ENCODE results near the gene H3-3A.
A peak's percentile ranks its signal among the peaks of the same experiment; 100 is the strongest.

Gene H3-3A

GRCh38 chr1:226052061-226052460 is 10.5 kb upstream of the H3-3A start:
- no peak for DNase-seq (ENCODE audit: low read depth in 2 of 2, low spot score in 1 of 2)

DNA sequence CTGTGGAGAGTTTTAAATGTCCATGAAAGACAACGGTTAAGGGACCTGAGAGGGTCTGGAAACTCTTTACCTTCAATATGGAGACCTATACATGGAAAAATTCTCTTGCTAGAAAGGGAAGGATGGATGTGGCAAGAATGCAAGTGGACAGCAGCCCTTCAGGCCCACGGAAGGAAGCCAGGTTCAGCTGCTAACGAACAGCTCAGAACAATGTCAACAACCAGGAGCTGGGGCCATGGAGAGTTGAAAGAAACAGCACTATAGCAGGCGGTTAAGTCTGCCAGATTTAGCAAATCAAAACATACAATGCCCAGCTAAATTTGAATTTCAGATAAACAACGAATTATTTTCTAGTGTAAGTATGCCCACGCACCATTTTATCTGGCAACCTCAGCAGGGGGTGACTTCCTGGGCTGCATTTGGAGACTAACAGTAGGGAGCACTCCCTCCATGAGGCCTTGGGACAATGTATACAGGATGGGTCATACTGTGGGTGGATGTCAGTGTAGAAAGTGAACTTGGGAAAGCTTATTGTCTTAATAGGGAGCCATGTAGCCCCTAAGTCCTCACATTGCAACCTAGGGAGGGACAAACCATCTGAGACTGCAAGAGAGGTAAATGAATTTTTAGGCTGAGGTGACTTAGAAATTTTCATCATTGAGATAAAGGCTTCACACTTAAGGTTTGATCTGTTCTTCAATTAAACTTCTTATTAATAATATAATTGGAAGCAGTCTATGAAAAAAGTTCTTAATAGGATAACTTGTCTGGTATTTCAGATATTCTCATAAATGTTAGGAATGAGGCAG is 7.8 kb upstream of the H3-3A start:
- no peak for DNase-seq (ENCODE audit: low read depth in 2 of 2, low spot score in 1 of 2)

DNA sequence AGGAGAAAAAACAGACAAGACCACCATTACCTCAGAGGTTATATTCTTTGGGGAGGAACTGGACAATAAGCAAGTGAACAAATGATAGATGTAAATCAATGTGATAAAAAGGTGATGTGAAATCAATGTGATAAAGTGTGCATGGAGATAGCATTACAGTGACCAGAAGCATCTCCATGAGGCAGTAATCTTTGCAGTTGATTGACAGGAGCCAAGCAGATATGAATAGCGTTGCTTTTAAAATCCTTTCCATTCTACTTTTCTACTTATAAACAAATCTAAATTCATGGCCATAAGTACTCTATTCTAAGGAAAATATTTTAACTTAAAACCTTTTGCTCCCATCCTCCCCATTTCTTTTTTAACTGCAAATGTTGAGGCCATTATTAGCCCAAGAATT is 2.8 kb upstream of the H3-3A start:
- DNase-seq (ENCODE audit: low read depth in 2 of 2, low spot score in 1 of 2) = no peak

DNA sequence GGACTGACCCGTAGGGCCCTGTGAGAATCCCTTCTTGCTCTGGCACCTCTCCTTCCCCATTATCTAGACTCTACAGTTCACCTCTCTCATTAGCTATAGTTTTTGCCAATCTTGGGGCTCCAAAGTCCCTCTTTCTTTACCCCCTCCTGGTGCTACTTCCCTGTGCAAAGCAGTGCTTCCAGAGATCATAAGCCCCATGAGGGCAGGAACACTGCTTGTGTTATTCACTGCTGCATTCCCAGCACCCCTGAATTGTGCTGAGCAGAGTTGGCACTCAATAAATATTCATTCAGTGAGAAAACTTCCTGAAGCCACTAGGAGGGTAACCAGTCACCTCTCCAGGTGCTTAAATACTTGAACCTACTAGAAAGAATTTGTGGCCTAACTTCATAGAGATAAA is 2.1 kb upstream of the H3-3A start:
- DNase-seq (ENCODE audit: low read depth in 2 of 2, low spot score in 1 of 2) = no peak

DNA sequence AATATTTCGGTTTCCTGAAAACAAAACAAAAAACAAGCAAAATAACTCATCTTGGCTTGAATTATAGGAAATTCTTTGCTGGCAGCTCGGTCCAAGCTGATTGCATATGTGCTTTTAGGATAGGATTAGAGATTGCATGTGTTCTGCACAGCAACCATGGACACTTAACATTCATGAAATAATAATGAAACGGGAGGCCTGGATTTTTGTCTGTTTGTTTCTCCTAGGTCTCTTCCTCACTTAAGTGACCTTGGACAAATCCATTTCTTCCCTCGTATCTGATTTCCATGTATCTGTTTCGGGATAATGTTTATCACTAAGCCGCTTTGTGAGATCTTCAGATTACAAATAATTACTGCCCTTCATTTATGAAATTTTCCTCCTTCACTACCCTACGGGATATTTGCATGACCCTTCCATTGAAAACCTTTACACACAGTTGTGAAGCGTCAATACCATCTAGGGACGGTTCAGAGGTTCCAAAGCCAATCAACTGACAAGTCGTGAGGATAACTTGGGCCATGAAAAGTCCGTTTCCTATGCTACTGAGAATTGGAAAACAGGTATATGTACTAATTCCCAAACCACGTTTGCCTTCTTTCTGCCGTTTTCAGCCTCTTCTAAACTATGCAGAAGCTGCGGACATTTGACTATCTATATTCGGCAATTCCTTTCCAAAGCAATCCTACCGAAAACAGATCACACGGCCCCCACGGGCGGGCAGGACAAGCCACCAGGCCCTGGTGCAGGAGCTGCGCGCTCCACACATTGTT is 1.3 kb upstream of the H3-3A start:
- no peak for DNase-seq (ENCODE audit: low read depth in 2 of 2, low spot score in 1 of 2)

GRCh38 chr1:226061841-226062557 is 517 bp upstream of the H3-3A start:
- peak in 1 of 2 donors; percentile 21 for DNase-seq (ENCODE audit: low read depth in 2 of 2, low spot score in 1 of 2)

DNA sequence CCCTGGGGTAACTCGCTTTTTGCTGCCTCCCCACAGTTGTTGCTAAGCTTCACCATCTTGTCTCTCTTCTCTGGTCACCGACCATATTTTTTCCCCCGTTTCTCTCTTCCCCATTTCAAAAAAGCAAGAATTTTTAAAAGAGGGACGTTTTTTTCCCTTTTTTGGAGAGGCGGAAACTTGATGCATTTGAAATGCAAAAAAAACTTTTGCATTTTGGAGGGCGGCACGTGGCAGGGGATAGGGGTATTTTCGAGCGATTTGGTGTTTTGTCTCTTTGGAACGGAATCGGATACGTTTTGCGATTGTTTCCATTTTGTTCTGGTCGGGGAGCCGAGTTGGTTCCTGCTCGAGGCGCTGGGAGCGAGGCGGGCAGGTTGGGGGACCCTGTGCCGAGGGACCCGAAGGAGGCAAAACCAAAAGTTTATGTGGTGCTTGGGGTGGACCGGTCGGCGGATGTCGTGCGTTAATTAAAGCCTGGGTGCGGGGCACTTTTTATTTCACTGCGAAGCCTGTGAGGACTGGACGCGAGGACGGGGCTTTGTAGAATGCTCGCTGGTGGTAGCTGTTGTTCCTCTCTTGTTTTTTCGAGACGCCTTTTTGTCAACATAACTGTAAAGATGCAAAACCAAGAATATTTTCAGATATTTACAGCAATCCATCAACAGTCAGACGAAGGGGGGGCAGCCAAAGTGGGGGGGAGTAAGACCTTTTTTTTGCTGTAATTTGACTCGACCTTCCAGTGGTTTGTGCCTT is 884 bp downstream of the H3-3A start:
- DNase-seq (ENCODE audit: low read depth in 2 of 2, low spot score in 1 of 2) = peak; percentile 10 to 21

DNA sequence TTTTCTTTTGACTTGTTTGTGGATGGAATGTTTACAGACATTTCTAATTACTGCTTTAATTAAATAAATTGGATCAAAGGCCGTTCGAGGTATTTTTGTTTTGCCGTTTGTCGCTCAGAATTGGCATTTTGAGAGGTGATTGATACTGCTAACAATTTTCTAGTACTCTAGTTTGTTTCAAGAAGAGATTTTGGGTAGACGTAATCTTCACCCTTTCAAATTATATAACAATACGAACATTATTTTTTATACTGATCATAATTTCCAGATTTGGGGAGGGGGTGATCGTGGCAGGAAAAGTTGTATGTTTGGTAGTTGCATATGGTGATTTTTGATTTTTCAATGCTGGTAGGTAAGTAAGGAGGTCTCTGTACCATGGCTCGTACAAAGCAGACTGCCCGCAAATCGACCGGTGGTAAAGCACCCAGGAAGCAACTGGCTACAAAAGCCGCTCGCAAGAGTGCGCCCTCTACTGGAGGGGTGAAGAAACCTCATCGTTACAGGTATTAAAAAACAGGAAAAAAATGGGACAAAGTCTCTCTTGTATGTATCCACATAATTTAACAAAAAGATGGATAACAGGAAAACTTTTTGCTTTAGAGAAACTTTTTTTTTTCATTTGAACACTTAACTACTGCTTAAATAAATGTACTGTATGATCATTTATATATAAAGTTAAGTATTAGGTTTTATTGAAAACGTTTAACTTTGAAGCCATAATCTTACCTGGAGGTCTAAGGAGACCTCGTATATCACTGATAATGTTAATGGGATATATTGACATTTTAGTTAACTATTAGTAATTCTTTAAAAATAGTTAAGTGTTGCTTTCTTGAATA is 1.7 kb downstream of the H3-3A start:
- no peak for DNase-seq (ENCODE audit: low read depth in 2 of 2, low spot score in 1 of 2)

DNA sequence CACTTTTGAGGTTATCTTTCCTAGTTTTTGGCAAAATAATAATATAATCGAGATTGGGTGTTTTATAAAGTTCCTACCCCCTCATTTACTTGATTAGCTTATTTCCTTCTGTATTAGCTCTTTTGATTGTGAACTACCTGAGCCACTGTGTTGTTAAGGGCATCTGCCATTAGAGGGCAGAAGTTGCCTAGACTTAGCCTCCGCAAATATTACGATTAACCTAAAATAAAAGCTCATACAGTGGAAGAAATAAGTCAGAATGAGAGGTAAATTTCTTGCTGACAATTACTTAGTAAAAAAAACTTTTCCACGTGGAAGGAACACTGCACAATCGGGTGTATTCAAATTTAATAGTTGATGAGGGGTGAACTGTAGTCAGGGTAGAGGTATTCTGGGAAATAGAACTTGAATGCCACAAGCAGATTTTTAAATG is 2.3 kb downstream of the H3-3A start:
- DNase-seq (ENCODE audit: low read depth in 2 of 2, low spot score in 1 of 2) = no peak

DNA sequence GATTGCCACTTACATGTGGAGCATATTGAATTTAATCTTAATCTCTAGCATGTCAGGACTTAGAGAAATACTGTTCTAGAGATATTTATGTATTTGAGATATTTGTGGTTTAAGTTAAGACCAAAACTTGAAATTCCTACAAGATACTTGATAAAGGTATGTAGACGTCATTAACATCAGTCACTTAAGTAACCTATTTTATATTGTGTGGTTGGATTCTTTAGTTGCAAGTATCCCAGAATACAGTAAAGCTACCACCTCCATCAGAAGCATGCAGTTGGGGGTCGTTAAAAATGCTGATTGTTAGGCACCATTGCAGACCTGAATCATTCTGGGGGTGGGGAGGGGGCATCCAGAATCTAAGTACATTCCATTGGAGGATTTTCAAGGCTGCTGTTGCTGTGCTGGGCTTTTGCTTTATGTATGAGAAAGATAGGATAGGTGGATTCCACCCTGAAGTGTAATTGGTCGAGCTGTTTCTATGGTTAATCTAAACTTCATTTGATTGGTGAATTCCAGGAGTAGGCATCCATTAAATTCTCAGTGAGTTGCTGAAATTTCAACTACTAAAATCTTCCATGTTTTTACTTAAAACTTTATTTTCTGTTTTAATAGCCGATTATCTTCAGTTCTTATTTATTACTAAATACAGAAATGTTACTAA is 4.0 kb downstream of the H3-3A start:
- no peak for DNase-seq (ENCODE audit: low read depth in 2 of 2, low spot score in 1 of 2)

DNA sequence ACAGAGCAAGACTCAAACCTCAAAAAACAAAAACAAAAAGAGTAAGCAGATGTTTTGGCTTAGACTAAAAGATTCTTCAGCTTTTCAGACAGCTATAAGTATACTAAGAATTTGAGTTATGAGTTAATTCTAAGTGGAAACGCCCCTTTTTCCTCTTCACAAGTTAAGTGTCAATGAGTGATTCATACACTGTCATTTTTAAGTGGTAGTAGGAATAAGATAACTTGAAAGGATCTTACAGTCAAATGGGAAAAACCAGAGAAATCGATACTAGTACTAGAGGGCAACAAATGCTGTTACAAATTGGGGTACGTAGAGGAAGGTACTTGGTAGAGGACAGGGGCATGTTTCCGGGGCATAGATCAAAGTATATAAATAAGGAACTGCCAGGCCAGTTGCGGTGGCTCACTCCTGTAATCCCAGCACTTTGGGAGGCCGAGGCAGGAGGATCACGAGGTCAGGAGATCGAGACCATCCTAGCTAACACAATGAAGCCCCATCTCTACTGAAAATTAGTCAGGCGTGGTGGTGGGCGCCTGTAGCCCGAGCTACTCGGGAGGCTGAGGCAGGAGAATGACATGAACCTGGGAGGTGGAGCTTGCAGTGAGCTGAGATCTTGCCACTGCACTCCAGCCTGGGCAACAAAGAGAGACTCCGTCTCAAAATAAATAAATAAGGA is 7.4 kb downstream of the H3-3A start:
- no peak for DNase-seq (ENCODE audit: low read depth in 2 of 2, low spot score in 1 of 2)

- no peak for DNase-seq (ENCODE audit: low read depth in 2 of 2, low spot score in 1 of 2)
These were observed 9.8 kb downstream of the H3-3A start for GRCh38 chr1:226072347-226072746.

DNA sequence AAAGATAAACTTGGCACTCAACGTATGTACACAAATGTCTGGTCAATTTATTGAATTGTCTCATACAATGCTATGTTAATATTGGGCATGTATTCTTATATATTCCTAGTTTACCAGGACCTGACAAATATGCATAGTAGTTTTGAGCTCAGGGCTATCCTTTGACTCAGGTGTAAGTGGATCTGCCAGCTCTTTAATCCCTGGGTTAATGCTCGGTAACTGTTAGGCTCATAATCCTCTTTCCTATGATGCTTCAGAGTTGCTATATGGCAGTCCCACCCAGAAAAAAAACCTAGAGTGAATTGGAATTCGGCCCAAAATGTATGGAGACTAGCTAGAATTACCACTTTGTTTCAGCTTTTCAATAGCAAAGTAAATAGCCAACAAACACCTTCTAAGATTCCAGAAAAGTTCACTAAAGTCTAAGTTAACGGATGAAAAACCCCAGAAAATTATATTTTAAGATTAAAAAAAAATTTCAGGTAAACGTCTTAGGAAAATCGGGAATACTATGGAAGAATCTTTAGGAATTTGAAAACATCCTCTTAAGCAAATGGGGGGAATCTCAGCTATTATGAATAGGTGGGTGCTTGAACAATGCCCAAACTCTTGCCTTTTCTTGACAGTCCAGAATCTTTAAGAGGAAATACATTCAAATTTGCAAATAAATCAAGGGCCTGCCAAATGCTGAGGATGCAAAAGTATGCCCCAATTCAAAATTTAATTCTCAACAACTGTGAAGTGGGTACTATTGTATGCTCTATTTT is 10.9 kb downstream of the H3-3A start:
- DNase-seq (ENCODE audit: low read depth in 2 of 2, low spot score in 1 of 2) = no peak

- DNase-seq (ENCODE audit: low read depth in 2 of 2, low spot score in 1 of 2) = no peak
These were observed 11.5 kb downstream of the H3-3A start for GRCh38 chr1:226074046-226074445.

DNA sequence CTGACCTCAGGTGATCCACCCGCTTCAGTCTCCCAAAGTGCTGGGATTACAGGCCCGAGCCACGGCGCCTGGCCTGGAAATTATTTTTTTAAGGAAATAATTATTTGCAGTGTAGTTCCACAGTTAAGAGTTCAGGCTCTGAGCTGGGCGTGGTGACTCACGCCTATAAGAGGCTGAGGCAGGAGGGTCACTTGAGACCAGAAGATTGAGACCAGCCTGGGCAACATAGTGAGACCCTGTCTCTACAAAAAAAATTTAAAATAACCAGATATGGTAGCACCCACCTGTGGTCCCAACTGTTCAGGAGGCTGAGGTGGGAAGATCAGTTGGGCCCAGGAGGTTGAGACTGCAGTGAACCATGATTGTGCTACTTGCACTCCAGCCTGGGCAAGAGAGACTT is 13.9 kb downstream of the H3-3A start:
- no peak for DNase-seq (ENCODE audit: low read depth in 2 of 2, low spot score in 1 of 2)

DNA sequence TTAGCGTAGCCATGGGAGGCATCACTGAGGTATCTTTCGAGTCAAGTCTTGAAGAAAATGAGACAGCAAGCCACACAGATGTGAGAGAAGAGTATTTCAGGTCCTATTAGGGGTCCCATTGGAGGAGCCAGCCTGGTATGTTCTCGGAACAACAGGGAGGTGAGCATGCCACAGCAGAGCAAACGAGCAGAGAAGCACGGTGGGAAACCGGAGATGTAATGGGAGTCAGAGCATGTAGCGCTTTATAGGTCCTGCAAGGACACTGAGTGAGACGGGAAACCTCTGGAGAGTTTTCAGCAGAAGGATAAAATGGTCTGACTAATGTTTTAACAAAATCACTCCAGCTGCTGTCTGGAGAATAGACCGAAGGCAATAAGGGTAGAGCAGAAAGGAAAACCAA is 15.9 kb downstream of the H3-3A start:
- no peak for DNase-seq (ENCODE audit: low read depth in 2 of 2, low spot score in 1 of 2)

DNA sequence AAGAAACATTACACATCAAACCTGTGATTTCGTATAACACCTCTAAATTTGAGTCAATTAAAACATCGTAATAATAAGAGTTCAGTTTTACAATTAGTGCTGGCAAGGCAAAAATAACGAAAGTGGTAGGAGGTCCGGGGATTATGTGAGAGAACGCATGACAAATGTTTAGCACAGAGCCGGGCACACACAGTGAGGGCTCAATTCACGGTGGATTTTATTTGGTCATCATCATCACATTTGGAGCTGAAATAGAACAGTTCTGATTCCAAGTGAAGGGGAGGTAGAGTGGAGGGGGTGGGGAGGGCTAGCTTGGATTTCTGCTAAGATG is 20.0 kb downstream of the H3-3A start:
- no peak for DNase-seq (ENCODE audit: low read depth in 2 of 2, low spot score in 1 of 2)

DNA sequence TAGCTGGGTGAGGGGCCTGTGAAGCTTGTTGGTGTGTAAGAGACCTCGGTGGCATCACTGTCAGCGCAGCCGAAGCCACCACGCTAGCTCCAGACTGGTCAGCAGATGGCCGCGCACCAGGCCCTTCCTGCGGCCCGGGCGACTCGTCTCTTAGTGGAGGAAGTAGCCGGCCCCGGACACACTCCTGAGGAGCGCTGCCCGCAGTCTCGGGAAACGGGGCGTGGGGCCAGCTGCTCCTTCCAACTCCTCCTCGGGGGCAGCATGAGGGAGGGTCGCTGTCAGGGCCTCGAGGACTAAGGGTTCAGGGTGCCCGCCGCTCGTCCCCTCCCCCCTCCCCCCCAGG is 20.4 kb downstream of the H3-3A start:
- no peak for DNase-seq (ENCODE audit: low read depth in 2 of 2, low spot score in 1 of 2)

Measured in stimulated activated CD8-positive, alpha-beta memory T cell treated with anti-CD3 and anti-CD28 coated beads, Interleukin-4, amount 100 ng/mL, for 1 hour (primary cell).